ENCODE results near the gene S100A5.

DNA sequence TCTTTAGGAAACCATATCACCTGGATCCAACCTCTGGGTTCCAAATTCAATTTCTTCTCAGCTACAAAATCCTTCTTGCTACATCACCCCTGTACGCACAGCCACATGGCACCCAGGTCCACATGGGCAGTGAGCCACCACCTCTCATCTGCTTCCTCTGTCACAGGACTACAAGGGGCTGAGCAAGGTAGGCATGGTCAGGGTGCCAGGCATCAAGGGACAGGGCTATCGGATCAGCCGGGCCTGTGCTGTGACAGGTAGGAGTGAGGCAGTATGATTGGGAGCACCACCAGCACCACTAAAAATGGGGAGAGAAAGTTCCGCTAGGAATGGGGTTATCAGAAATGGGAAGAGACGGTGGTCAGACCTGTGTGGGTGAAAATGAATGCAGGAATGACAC is 34.3 kb downstream of the S100A5 start:
- TF ChIP-seq, protein P1, sequence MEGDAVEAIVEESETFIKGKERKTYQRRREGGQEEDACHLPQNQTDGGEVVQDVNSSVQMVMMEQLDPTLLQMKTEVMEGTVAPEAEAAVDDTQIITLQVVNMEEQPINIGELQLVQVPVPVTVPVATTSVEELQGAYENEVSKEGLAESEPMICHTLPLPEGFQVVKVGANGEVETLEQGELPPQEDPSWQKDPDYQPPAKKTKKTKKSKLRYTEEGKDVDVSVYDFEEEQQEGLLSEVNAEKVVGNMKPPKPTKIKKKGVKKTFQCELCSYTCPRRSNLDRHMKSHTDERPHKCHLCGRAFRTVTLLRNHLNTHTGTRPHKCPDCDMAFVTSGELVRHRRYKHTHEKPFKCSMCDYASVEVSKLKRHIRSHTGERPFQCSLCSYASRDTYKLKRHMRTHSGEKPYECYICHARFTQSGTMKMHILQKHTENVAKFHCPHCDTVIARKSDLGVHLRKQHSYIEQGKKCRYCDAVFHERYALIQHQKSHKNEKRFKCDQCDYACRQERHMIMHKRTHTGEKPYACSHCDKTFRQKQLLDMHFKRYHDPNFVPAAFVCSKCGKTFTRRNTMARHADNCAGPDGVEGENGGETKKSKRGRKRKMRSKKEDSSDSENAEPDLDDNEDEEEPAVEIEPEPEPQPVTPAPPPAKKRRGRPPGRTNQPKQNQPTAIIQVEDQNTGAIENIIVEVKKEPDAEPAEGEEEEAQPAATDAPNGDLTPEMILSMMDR (IDR thresholded peaks at IDR 0.05; ENCODE audit: low read length): no peak
- no peak for TF ChIP-seq EZH2phosphoT487 (IDR thresholded peaks at IDR 0.05; ENCODE audit: low read length)
- no peak for TF ChIP-seq EZH2 (optimal IDR thresholded peaks at IDR 0.05; ENCODE audit: low read depth, low read length)

Measured in MM.1S (cell line).